Lung (tissue), 16 donors: ENCODE results near the gene CDNF. TPM values are rescaled to one million over a fixed set of nuclear protein-coding genes. Genes with fewer than 3 reads are reported as not detected.

Experiments used
- ATAC-seq: fragments of 200-7000 bp; cut with Tn5 transposase; one replicate; pipeline ENCODE4 v1.9.1; 2020; ENCODE audit warnings: moderate number of reproducible peaks; ENCODE audit not compliant: insufficient read depth, low FRiP score
- DNase-seq, 3 donors: peaks; one replicate each; pipeline ENCODE4 v3.0.0-alpha.2; 2013 to 2017
- H3K27ac ChIP-seq, 2 donors: one replicate each; pipeline ENCODE4 v1.5.1; 2013; ENCODE audit warnings: mild to moderate bottlenecking in 2 of 2, moderate library complexity in 2 of 2, control low read depth in 1 of 2, inconsistent platforms in 1 of 2, low read depth in 1 of 2, low read length in 1 of 2
- H3K27me3 ChIP-seq, 3 donors: one replicate each; pipeline ENCODE4 v1.5.1; 2013; ENCODE audit warnings: low read length in 2 of 3; ENCODE audit not compliant: control insufficient read depth in 3 of 3, insufficient read depth in 3 of 3
- H3K36me3 ChIP-seq, 4 donors: one replicate each; pipeline ENCODE4 v1.5.1; 2013; ENCODE audit warnings: low read length in 4 of 4, mild to moderate bottlenecking in 1 of 4, moderate library complexity in 1 of 4; ENCODE audit not compliant: control insufficient read depth in 4 of 4, insufficient read depth in 4 of 4
- H3K4me1 ChIP-seq, 5 donors: one replicate each; pipeline ENCODE4 v1.5.1; 2013; ENCODE audit warnings: low read length in 5 of 5, mild to moderate bottlenecking in 2 of 5, moderate library complexity in 1 of 5; ENCODE audit not compliant: control insufficient read depth in 5 of 5, insufficient read depth in 5 of 5
- H3K4me3 ChIP-seq: one replicate; pipeline ENCODE4 v1.5.1; 2013; ENCODE audit warnings: mild to moderate bottlenecking, control low read depth, moderate library complexity
- H3K9ac ChIP-seq, 2 donors: one replicate each; pipeline ENCODE4 v1.5.1; 2013; ENCODE audit warnings: low read length in 2 of 2, control low read depth in 1 of 2; ENCODE audit not compliant: insufficient read depth in 1 of 2
- H3K9me3 ChIP-seq, 4 donors: one replicate each; pipeline ENCODE4 v1.5.1; 2013; ENCODE audit warnings: low read length in 3 of 4, mild to moderate bottlenecking in 1 of 4, moderate library complexity in 1 of 4; ENCODE audit not compliant: control insufficient read depth in 4 of 4, insufficient read depth in 3 of 4
- WGBS, 2 donors: extraction: QIAGEN DNeasy Blood & Tissue Kit; methylation state at CpG; one replicate each; pipeline ENCODE4 v1.1.7; 2013; 5-methylcytosine and 5-hydroxymethylcytosine counted together
- long read RNA-seq, 5 donors: transcript quantifications; one replicate each; lab custom pipeline, GENCODE V29; 2026
- polyA plus RNA-seq, 2 donors: library from polyadenylated mRNA; stranded (reverse); fragments of 200-250 nt; gene quantifications; one replicate each; pipeline ENCODE4 v1.2.1, GENCODE V29; 2013
- total RNA-seq, 2 donors: library from RNA; depleted of rRNA in 1 of 2; stranded (reverse); fragments of >200 nt in 1 of 2; gene quantifications; one replicate each; pipeline ENCODE4 v1.2.1, GENCODE V29; 2014 to 2021
- TF ChIP-seq, protein P1 (sequence below): IDR thresholded peaks from 2 replicates; pipeline ENCODE4 v1.5.1; 2012; ENCODE audit warnings: mild to moderate bottlenecking; ENCODE audit errors: control extremely low read depth, extremely low read depth
- donor health status: control.
- donor health status: control.
- donor health status: Bipolar disorder and iron deficiency.
- donor health status: healthy.
- donor health status: DM: yes; HTN: yes; CAD: no.

The CDNF gene
- total RNA-seq (1 to 10 TPM; 2.1 to 3.1 TPM), polyA plus RNA-seq (1 to 10 TPM in 1 of 2 donors, under 1 TPM in 1; 0.60 to 1.7 TPM)
- long read RNA-seq, donor 1, partial matches to known transcripts: 37 of 45 reads
- long read RNA-seq, donor 1, other reads (novel, unspliced or antisense): 7 of 45 reads
- long read RNA-seq, donor 2: 0 reads
- long read RNA-seq, donor 3: 0 reads
- long read RNA-seq, donor 4: 0 reads
- long read RNA-seq, donor 5, partial matches to known transcripts: 18 of 18 reads
- long read RNA-seq, donor 5, other reads (novel, unspliced or antisense): 0 of 18 reads

DNA sequence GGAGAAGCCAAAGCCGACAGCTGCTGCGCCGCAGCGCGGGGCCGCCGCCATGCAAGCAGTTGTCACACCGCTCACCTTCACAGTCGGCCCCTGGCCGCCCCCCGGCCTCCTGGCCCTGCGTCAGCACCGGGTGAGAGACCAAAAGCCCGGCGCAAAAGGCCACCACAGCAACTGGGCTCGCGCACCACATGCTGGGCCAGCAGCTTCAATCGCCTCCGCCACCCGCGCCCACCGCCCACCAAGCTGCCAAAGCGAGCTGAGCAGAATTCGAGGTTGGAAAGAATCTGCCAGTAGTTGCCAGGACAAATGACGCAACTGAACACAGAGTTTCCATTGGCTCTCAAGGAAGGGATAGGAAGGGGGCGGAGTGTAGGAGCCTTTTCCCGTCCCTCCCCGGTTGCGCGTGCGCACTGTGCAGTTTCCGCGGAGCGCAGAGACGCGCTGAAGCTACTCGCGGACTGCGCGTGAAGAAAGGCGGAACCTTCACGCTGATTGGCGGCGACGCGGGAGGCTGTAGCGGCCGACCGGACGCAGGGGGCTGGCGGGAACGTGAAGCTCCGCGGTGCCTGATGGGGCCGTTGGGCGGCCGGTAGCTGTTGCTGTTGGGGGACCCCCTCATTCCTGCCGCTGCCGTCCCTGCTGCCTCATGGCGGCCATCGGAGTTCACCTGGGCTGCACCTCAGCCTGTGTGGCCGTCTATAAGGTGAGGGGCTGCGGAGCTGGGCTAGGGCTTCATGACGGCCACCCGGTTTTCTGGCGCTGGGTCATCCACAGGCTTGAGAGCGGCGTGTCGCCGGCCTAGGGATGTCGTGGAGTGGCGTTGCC is at the start of gene CDNF, which contains the start of the genes HSPA14 and MSANTD7:
TSS of gene CDNF (minus strand) at position 281 of the 825 bp plus-strand sequence. CDS start at position 190, 91 bp downstream.
TSS of gene HSPA14 (plus strand) at position 550 of the 825 bp plus-strand sequence. CDS start at position 647, 97 bp downstream.
TSS of gene MSANTD7 (plus strand) at position 550 of the 825 bp plus-strand sequence. CDS start 3,979 bp downstream, outside the sequence.
- Histone ChIP-seq H3K36me3 (peaks cover 5 to 24% (median 17%) of the 10 kb centered on the region in 4 donors), H3K27me3 (no peaks in the 10 kb centered on the region), H3K4me1 (peaks cover 2 to 16% (median 5%) of the 10 kb centered on the region in 5 donors), H3K4me3 (peak within 1 kb of the TSS; percentile 82), H3K27ac (peak within 1 kb of the TSS; percentile 97 to 99), H3K9me3 (no peaks in the 10 kb centered on the region), H3K9ac (peak within 1 kb of the TSS; percentile 87 to 90)
- WGBS, 2 donors: 0 to 1% methylated on average over 72 of the region's 72 CpGs
- ATAC-seq (peak; percentile 96), DNase-seq (peak; percentile 100)
- TF ChIP-seq, protein P1, sequence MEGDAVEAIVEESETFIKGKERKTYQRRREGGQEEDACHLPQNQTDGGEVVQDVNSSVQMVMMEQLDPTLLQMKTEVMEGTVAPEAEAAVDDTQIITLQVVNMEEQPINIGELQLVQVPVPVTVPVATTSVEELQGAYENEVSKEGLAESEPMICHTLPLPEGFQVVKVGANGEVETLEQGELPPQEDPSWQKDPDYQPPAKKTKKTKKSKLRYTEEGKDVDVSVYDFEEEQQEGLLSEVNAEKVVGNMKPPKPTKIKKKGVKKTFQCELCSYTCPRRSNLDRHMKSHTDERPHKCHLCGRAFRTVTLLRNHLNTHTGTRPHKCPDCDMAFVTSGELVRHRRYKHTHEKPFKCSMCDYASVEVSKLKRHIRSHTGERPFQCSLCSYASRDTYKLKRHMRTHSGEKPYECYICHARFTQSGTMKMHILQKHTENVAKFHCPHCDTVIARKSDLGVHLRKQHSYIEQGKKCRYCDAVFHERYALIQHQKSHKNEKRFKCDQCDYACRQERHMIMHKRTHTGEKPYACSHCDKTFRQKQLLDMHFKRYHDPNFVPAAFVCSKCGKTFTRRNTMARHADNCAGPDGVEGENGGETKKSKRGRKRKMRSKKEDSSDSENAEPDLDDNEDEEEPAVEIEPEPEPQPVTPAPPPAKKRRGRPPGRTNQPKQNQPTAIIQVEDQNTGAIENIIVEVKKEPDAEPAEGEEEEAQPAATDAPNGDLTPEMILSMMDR: no peak

DNA sequence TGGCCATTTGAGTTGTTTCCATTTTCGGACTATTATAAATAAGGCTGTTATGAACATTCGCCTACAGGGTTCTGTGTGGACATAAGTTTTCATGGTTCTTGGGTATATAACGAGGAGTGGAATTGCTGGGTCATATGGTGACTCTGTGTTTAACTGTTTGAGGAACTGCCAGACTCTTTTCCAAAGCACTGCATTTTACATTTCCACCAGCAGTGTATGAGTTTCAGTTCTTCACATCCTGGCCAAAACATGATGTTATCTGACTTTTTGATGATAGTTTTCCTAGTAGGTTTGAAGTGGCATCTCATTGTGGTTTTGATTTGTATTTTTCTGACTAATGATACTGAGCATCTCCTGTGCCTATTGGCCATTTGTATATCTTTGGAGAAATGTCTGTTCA is 46.2 kb upstream of the CDNF start:
- no peak for DNase-seq
- H3K27ac ChIP-seq: no peak overlapping the region
- TF ChIP-seq, protein P1: no peak
- no peak for ATAC-seq
- H3K27me3 ChIP-seq: no peaks in the 10 kb centered on the region
- H3K36me3 ChIP-seq: peaks cover 0 to 8% (median 2%) of the 10 kb centered on the region in 4 donors
- H3K9me3 ChIP-seq: no peaks in the 10 kb centered on the region
- WGBS, 2 donors: 85 to 92% methylated on average over 3 of the region's 3 CpGs
- no peak overlapping the region for H3K9ac ChIP-seq
- H3K4me3 ChIP-seq: no peak overlapping the region
- peaks cover 0 to 14% (median 3%) of the 10 kb centered on the region in 5 donors for H3K4me1 ChIP-seq

- no peak overlapping the region for H3K27ac ChIP-seq
- peaks cover 0 to 1% (median 0%) of the 10 kb centered on the region in 4 donors for H3K36me3 ChIP-seq
- H3K9me3 ChIP-seq: no peaks in the 10 kb centered on the region
- ATAC-seq: no peak
- H3K4me3 ChIP-seq: no peak overlapping the region
- peak in 1 of 3 donors; percentile 16 for DNase-seq
- TF ChIP-seq, protein P1: no peak
- H3K4me1 ChIP-seq: peaks cover 0 to 28% (median 5%) of the 10 kb centered on the region in 5 donors
- WGBS, 2 donors: 60 to 64% methylated on average over 7 of the region's 7 CpGs
- no peaks in the 10 kb centered on the region for H3K27me3 ChIP-seq
- peak overlapping the region in 1 of 2 donors; percentile 71 for H3K9ac ChIP-seq
These were observed 42.4 kb upstream of the CDNF start for GRCh38 chr10:14880229-14880628.
